Activated naive CD4-positive, alpha-beta T cell treated with anti-CD3 and anti-CD28 coated beads for 36 hours (primary cell): ENCODE data around the gene CNTRL. TPM values are rescaled to one million over a fixed set of nuclear protein-coding genes. Genes with fewer than 3 reads are reported as not detected.

Experiments used
- CTCF ChIA-PET: fragments of 350-600 bp; sonication (Branson Sonifier 250); formaldehyde crosslinking; loops from one replicate; lab custom pipeline; 2021; ENCODE audit warnings: antibody characterized with exemption; lab: Charles Lee
- DNase-seq: peaks from one replicate; pipeline ENCODE4 v3.0.0-alpha.2; 2020
- H3K27ac Mint-ChIP-seq: one replicate; pipeline ENCODE4 v1.8.0; 2021; ENCODE audit warnings: mild to moderate bottlenecking, mixed read lengths
- H3K27me3 Mint-ChIP-seq: one replicate; pipeline ENCODE4 v1.8.0; 2021; ENCODE audit warnings: low read depth, mixed read lengths
- H3K36me3 Mint-ChIP-seq: one replicate; pipeline ENCODE4 v1.8.0; 2021; ENCODE audit warnings: low read depth, mixed read lengths
- H3K4me1 Mint-ChIP-seq: one replicate; pipeline ENCODE4 v1.8.0; 2021; ENCODE audit warnings: low read depth, mixed read lengths
- H3K4me3 Mint-ChIP-seq: one replicate; pipeline ENCODE4 v1.8.0; 2021; ENCODE audit warnings: mild to moderate bottlenecking, moderate library complexity, mixed read lengths
- H3K9me3 Mint-ChIP-seq: one replicate; pipeline ENCODE4 v1.8.0; 2021; ENCODE audit warnings: mixed read lengths
- intact Hi-C: fragments of 100-400 bp; cut with micrococcal nuclease; formaldehyde crosslinking; loops from one replicate; pipeline ENCODE4 v1.15.1; 2023
- total RNA-seq, 2 experiments: library from RNA; stranded (reverse); gene quantifications; one replicate each; pipeline ENCODE4 v1.2.3, GENCODE V29; 2021

CNTRL gene
- total RNA-seq, 2 experiments from 2014 or later, result 59.4 to 63.6 TPM

DNA sequence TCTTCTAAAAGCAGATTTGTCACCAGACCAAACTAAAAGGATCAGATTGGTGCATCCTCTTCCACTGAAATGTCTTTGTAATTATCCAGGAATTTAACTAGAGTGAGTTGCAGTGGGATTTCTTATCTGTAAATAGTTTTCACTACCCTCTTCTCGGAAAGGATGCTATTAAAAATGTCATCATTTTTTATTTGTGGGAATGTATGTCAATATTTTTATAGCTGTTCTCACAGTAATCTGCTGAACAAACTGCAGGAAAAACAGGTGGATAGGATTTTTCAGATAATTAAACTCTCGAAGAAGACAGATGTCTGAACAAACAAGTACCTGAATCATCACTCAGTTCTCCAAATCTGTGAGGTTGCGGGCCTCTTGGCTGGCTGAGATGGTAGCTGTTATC is 64.2 kb downstream of the CNTRL start:
- peaks cover 35% of the 10 kb centered on the region for H3K36me3 Mint-ChIP-seq
- no peaks in the 10 kb centered on the region for H3K9me3 Mint-ChIP-seq
- no peak for DNase-seq
- H3K27me3 Mint-ChIP-seq, result no peaks in the 10 kb centered on the region
- H3K4me1 Mint-ChIP-seq, result peaks cover 7% of the 10 kb centered on the region
- no peak overlapping the region for H3K27ac Mint-ChIP-seq
- intact Hi-C loops, result no loop called here
- CTCF ChIA-PET, result interaction anchor here (0.8 to 1.4 kb wide), 2 partner anchors 17 to 30 kb away, joined by 3 read pairs; no protein-coding TSS in a partner anchor
- no peak overlapping the region for H3K4me3 Mint-ChIP-seq

GRCh38 chr9:121140162-121140561 is 65.4 kb downstream of the CNTRL start:
- Mint-ChIP-seq H3K4me1 (peaks cover 2% of the 10 kb centered on the region), H3K9me3 (no peaks in the 10 kb centered on the region), H3K27ac (no peak overlapping the region), H3K36me3 (peaks cover 40% of the 10 kb centered on the region), H3K4me3 (no peak overlapping the region), H3K27me3 (no peaks in the 10 kb centered on the region)
- CTCF ChIA-PET, result no interaction called here
- intact Hi-C loops, result no loop called here
- no peak for DNase-seq

- no peak for DNase-seq
- peaks cover 39% of the 10 kb centered on the region for H3K36me3 Mint-ChIP-seq
- CTCF ChIA-PET, result no interaction called here
- no peaks in the 10 kb centered on the region for H3K27me3 Mint-ChIP-seq
- no peak overlapping the region for H3K4me3 Mint-ChIP-seq
- H3K27ac Mint-ChIP-seq, result no peak overlapping the region
- H3K4me1 Mint-ChIP-seq, result peaks cover 2% of the 10 kb centered on the region
- no peaks in the 10 kb centered on the region for H3K9me3 Mint-ChIP-seq
- intact Hi-C loops, result no loop called here
Observed at GRCh38 chr9:121141306-121141705, 66.6 kb downstream of the CNTRL start.

DNA sequence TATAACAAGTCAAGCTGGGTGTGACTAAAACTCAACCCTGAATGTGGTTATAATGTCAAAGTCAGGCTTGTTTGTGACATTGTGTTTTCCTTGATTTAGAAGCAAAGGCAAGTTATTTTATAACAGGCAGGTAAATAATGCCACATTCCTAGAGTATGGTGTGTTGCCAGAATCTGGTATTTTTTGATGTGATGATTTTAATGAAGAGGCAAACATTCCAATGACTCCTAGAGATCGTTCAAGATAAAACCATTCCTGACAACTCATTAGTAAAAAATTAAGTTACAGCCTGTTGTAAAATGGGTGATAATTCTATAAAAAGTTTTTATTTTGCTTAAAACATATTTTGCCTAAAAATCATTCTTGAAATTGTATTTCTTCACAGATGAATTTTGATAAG is 67.0 kb downstream of the CNTRL start:
- H3K36me3 Mint-ChIP-seq, result peaks cover 40% of the 10 kb centered on the region
- H3K9me3 Mint-ChIP-seq, result no peaks in the 10 kb centered on the region
- no peak overlapping the region for H3K27ac Mint-ChIP-seq
- CTCF ChIA-PET, result no interaction called here
- H3K4me1 Mint-ChIP-seq, result peaks cover 2% of the 10 kb centered on the region
- DNase-seq, result no peak
- H3K4me3 Mint-ChIP-seq, result no peak overlapping the region
- intact Hi-C loops, result no loop called here
- no peaks in the 10 kb centered on the region for H3K27me3 Mint-ChIP-seq

DNA sequence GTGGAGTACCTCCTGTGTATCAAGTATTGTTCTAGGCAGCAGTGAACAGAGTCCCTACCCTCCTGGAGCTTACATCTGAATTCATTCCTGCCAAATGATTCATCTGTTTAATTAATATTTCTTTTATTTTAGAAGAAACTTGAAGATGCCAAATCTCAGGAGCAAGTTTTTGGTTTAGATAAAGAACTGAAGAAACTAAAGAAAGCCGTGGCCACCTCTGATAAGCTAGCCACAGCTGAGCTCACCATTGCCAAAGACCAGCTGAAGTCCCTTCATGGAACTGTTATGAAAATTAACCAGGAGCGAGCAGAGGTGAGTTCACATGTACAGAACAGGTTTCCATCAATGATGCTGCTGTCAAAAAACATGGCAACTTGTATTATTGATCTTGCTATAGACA is 69.0 kb downstream of the CNTRL start:
- no peaks in the 10 kb centered on the region for H3K9me3 Mint-ChIP-seq
- CTCF ChIA-PET, result interaction anchor here (0.6 kb wide), 1 partner anchor 80 kb away, joined by 3 read pairs; no protein-coding TSS in a partner anchor
- H3K4me3 Mint-ChIP-seq, result no peak overlapping the region
- H3K36me3 Mint-ChIP-seq, result peaks cover 51% of the 10 kb centered on the region
- H3K4me1 Mint-ChIP-seq, result no peaks in the 10 kb centered on the region
- H3K27ac Mint-ChIP-seq, result no peak overlapping the region
- intact Hi-C loops, result no loop called here
- no peaks in the 10 kb centered on the region for H3K27me3 Mint-ChIP-seq
- no peak for DNase-seq

GRCh38 chr9:121144482-121144881 is 69.7 kb downstream of the CNTRL start:
- CTCF ChIA-PET, result no interaction called here
- Mint-ChIP-seq H3K4me3 (no peak overlapping the region), H3K4me1 (no peaks in the 10 kb centered on the region), H3K27ac (no peak overlapping the region), H3K9me3 (no peaks in the 10 kb centered on the region), H3K27me3 (no peaks in the 10 kb centered on the region), H3K36me3 (peaks cover 52% of the 10 kb centered on the region)
- no peak for DNase-seq
- intact Hi-C loops, result no loop called here

- CTCF ChIA-PET, result interaction anchor here (1.0 kb wide), 1 partner anchor 63 kb away, joined by 3 read pairs; no protein-coding TSS in a partner anchor
- intact Hi-C loops, result loop anchor here (10.0 kb wide), 1 partner anchor 165 kb away; no protein-coding TSS in a partner anchor
- H3K4me1 Mint-ChIP-seq, result peaks cover 10% of the 10 kb centered on the region
- no peak overlapping the region for H3K4me3 Mint-ChIP-seq
- no peaks in the 10 kb centered on the region for H3K9me3 Mint-ChIP-seq
- no peak for DNase-seq
- peaks cover 46% of the 10 kb centered on the region for H3K36me3 Mint-ChIP-seq
- no peaks in the 10 kb centered on the region for H3K27me3 Mint-ChIP-seq
- H3K27ac Mint-ChIP-seq, result peak overlapping the region; percentile 5
Observed at GRCh38 chr9:121150188-121150587, 75.4 kb downstream of the CNTRL start.

DNA sequence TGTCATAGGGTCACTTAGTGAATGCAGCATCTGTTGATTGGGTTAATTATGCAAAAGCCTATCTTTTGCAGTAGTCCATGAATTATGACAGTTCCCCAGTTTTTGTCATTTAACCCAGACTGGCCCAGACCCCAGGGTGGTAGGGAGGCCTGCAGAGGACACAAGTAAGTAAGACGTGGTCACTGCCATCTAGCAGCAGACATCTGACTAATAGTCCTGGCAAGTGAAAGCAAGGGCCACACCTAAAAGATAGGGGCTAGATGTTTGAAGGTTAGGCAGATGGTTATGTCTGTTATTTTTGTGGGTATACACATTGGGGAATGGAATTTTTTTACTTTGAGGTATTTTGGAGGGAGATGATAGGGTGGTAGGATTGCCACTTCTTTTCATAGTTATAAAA is 78.9 kb downstream of the CNTRL start:
- Mint-ChIP-seq H3K4me3 (no peak overlapping the region), H3K36me3 (peaks cover 56% of the 10 kb centered on the region), H3K27me3 (no peaks in the 10 kb centered on the region), H3K9me3 (no peaks in the 10 kb centered on the region), H3K27ac (no peak overlapping the region), H3K4me1 (peaks cover 24% of the 10 kb centered on the region)
- DNase-seq, result no peak
- intact Hi-C loops, result loop anchor here (10.0 kb wide), 1 partner anchor 169 kb away; no protein-coding TSS in a partner anchor
- CTCF ChIA-PET, result interaction anchor here (0.7 to 1.4 kb wide), 2 partner anchors 16 to 118 kb away, joined by 3 to 4 read pairs; no protein-coding TSS in a partner anchor

DNA sequence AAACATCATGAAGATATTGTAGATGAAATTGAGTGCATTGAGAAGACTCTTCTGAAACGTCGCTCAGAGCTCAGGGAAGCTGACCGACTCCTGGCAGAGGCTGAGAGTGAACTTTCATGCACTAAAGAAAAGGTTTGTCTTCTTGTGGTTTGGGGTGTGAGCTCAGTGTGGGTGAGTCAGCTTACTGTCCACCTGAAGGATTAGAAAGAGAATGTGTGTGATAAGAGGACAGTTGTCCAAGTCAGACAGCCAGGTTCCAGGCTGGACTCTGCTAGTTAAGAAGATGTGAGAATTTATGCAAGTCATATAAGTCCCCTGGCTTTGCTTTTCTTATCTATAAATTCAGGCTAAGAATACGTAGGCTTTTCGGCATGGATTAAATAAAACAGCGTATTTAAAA is 80.0 kb downstream of the CNTRL start:
- Mint-ChIP-seq H3K4me1 (peaks cover 29% of the 10 kb centered on the region), H3K36me3 (peaks cover 57% of the 10 kb centered on the region), H3K27me3 (no peaks in the 10 kb centered on the region), H3K27ac (peak overlapping the region; percentile 77), H3K4me3 (no peak overlapping the region), H3K9me3 (no peaks in the 10 kb centered on the region)
- intact Hi-C loops, result loop anchor here (10.0 kb wide), 1 partner anchor 170 kb away; no protein-coding TSS in a partner anchor
- no peak for DNase-seq
- CTCF ChIA-PET, result interaction anchor here (0.7 to 1.4 kb wide), 2 partner anchors 22 to 575 kb away, joined by 3 to 4 read pairs; no protein-coding TSS in a partner anchor

GRCh38 chr9:121156263-121156731 is 81.5 kb downstream of the CNTRL start:
- peak; percentile 26 for DNase-seq
- peaks cover 61% of the 10 kb centered on the region for H3K36me3 Mint-ChIP-seq
- H3K4me3 Mint-ChIP-seq, result no peak overlapping the region
- no peaks in the 10 kb centered on the region for H3K27me3 Mint-ChIP-seq
- H3K27ac Mint-ChIP-seq, result peak overlapping the region; percentile 87
- H3K9me3 Mint-ChIP-seq, result no peaks in the 10 kb centered on the region
- CTCF ChIA-PET, result interaction anchor here (0.6 to 1.8 kb wide), 7 partner anchors 9 to 436 kb away, joined by 3 to 7 read pairs (median 3); no protein-coding TSS in a partner anchor
- intact Hi-C loops, result loop anchor here (1.0 to 10.0 kb wide), 3 partner anchors 35 to 171 kb away; partner anchors contain the start of gene RAB14
- peaks cover 31% of the 10 kb centered on the region for H3K4me1 Mint-ChIP-seq

DNA sequence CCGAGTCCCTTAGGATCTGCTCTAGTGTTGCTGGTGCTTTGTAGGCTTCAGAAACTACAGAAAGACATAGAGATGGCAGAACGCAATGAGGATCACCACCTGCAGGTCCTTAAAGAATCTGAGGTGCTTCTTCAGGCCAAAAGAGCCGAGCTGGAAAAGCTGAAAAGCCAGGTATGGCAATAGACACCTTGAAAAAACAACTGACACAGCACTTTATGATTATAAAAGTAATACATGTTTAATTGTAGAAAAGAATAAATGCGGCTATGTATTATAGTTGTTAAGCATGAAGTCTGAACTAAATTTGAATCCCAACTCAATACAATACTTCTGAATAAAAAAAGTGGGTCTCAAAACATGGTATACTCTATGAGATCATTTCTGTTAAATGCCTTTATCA is 83.2 kb downstream of the CNTRL start:
- Mint-ChIP-seq H3K4me1 (peaks cover 25% of the 10 kb centered on the region), H3K27ac (no peak overlapping the region), H3K9me3 (no peaks in the 10 kb centered on the region), H3K36me3 (peaks cover 56% of the 10 kb centered on the region), H3K27me3 (no peaks in the 10 kb centered on the region), H3K4me3 (no peak overlapping the region)
- intact Hi-C loops, result loop anchor here (2.0 to 10.0 kb wide), 2 partner anchors 43 to 173 kb away; partner anchors contain the start of gene RAB14
- no peak for DNase-seq
- CTCF ChIA-PET, result interaction anchor here (4.0 kb wide), 1 partner anchor 11 kb away, joined by 20 read pairs; no protein-coding TSS in a partner anchor

DNA sequence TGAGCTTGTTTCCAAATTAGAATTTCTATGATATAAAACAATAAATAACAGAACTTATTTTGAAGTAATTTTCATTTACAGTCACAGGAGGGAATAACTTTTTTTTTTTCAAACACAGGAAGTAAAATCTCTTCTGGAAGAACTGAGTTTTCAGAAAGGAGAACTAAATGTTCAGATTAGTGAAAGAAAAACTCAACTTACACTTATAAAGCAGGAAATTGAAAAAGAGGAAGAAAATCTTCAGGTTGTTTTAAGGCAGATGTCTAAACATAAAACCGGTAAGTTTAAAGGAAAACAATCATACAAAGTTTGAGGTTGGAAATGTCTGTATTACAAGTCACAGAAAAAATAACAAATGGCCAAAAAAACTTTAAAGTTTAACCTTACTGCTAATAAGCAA is 85.3 kb downstream of the CNTRL start:
- peaks cover 49% of the 10 kb centered on the region for H3K36me3 Mint-ChIP-seq
- H3K27ac Mint-ChIP-seq, result peak overlapping the region; percentile 86
- CTCF ChIA-PET, result interaction anchor here (0.6 to 4.0 kb wide), 3 partner anchors 9 to 164 kb away, joined by 3 to 20 read pairs (median 5); no protein-coding TSS in a partner anchor

More for the DNA sequence above, 85.3 kb downstream of the CNTRL start:
- Mint-ChIP-seq H3K4me1 (peaks cover 22% of the 10 kb centered on the region), H3K9me3 (no peaks in the 10 kb centered on the region), H3K4me3 (no peak overlapping the region), H3K27me3 (no peaks in the 10 kb centered on the region)
- no peak for DNase-seq
- intact Hi-C loops, result no loop called here
